ENCODE measurements around the gene SLIT1.
"Not testable (repeated sequence)": the region's sequence is repeated elsewhere in the genome, so short reads cannot be mapped to it uniquely, and the experiment has no call there.

Gene SLIT1

DNA sequence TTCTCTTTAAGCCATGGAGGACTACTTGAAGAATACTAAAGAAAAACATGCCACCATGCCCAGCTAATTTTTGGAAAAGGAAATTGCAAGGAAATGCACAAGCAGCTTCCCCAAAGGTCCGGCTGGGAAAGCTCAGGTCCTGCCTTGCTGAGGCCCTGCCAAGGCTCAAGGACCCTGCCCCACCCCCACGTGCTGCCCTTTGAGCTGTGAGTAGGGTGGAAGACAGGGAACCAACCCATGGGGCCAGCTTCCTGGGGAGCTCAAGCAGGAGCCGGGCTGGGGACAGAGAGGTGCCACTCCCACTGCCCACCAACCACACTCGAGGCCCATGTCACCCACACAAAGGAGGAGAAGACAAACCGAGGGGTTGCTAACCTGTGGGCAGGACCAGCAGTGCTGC lies 78.2 kb downstream of the SLIT1 start:
- DNase-seq (ENCODE audit: low spot score), result no peak

DNA sequence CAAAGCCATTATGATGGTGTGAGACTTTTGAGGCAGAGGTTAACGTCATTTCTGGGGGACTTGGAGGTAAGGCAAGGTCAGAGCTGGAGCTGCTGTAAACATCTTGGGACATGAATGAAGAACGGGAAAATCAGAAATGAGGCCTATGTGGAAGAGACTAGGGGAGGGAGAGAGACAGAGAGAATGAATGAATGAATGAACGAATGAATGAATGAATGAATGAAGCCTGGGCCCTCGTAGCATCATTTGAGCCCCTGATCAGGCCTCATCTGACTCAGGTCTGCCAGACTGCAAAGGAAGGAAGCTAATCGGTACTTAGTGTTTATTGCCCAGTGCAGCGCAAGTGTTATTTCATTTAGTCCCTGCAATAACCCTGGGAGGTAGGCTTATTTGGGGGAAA lies 79.6 kb downstream of the SLIT1 start:
- DNase-seq (ENCODE audit: low spot score), result no peak

DNA sequence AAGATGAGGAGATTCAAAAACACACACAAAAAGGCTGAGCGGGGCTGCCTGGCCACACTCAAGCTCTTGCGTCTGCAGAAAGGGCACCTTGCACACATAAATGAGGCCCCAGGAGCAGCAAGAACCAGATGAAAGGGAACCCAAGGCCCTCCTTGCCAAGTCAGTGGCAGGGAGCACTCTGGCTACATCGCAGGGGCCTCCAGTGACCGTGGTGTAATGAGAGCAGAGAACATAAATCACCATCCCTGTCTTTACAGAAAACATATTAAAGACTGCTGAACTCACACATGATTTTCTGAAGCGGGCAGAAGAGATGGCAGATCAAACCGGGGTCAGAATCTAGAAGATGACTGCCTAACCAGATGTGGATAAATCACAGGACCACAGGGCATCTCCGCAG lies 80.5 kb downstream of the SLIT1 start:
- no peak for DNase-seq (ENCODE audit: low spot score)

- DNase-seq (ENCODE audit: low spot score), result no peak
These were observed 82.3 kb downstream of the SLIT1 start for GRCh38 chr10:97103316-97104080.

- DNase-seq (ENCODE audit: low spot score), result no peak
These were observed 83.3 kb downstream of the SLIT1 start for GRCh38 chr10:97102441-97102840.

DNA sequence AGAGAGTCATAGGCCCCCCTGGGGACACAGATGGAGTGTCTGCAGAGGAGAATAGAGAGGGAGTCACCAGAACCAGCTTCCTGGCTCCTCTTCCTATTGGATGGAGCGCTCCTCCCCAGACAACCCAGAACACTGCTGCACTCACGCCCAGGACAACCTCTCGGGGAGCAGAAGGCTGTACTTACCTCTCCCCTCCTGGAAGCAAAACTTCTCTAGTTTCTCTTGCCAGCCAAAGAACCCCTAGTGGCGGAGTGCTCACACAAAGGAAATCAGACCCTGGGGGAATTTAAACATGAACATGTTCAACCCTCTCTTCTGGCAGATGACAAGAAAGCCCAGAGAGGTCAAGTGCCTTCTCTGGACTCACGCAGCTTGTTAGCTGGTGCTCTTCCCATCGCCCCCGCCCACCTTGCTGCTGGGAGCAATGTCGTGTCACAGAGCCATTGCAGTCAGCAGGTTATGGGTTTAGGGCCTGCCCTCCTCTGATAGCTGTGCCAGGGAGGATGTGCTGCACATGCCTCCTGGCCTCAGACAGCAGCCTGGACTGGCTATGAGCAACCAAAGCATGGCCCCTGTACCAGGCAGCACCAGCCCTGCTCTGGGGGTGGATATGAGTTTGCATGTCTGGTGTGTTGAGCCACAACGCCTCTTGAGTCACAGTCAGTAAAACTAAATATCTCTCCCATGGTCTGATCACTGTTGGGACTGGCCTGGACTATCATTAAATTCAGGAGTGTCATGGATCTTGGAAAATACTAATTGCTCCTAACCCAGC lies 84.4 kb downstream of the SLIT1 start:
- DNase-seq (ENCODE audit: low spot score), result no peak

- DNase-seq (ENCODE audit: low spot score), result no peak
These were observed 85.1 kb downstream of the SLIT1 start for GRCh38 chr10:97100657-97101056.

DNA sequence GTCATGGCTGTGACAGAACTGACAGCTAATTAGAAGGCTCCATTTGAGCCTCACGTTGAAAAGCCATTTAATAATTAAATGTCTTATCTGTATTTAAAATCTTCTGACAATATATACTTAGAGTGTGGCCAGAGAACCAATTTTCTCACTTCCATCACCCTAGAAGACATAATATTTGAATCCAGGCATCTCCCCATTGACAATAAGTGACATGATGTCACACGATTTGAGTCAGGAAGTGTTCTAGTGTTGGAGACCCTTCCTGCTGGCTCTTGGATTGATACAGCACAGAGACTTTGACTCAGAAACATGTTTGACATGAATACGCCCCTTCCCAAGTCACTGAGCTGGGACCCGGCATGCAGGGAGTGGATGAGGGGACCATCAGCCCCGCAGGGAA lies 85.9 kb downstream of the SLIT1 start:
- no peak for DNase-seq (ENCODE audit: low spot score)

- no peak for DNase-seq (ENCODE audit: low spot score)
These were observed 86.7 kb downstream of the SLIT1 start for GRCh38 chr10:97099089-97099488.

DNA sequence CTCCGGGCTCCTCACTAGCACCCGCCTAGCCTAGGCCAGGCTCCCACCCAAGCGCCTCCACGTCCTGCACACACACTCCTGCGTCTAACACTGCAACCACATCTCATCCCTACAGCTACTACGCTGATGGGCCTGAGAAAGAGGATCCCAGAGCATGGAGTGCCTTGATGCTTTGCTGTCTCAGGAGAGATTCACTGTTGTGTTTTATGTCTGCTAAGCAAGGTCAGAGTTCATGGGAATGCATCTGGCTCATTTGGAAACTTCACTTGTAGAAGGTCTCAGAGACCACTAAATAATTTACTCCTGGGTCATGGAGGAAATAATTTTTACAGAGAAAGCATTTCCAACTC lies 88.7 kb downstream of the SLIT1 start:
- DNase-seq (ENCODE audit: low spot score), result no peak

GRCh38 chr10:97096261-97097083 lies 89.3 kb downstream of the SLIT1 start:
- no peak for DNase-seq (ENCODE audit: low spot score)

DNA sequence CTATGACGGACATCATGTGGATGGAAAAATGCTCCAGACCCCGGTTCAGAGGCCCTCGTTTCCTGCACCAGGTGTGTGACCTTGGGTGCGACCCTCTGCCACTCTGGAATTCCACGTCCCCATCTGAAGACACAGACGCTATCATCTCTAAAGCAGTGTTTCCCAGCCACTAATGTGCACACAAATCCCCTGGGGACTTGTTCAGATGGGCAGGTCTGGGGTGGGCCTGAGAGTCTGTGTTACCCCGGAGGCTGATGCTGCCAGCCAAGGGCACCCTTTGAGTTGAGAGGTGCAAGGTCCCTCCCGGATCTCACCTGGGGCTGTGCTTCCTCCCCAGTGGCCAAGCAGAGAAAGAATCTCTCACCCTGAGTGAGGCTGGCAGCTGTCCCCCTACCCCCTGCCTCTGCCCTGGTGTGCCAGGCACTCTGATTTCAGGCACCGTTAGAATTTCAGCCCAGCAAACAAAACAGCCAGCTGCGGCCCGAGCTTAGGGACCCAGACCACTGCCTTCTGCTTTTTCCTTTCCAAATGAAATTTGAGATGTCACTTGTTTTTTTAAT lies 90.0 kb downstream of the SLIT1 start:
- no peak for DNase-seq (ENCODE audit: low spot score)

GRCh38 chr10:97090644-97091043 lies 95.1 kb downstream of the SLIT1 start:
- no peak for DNase-seq (ENCODE audit: low spot score)

GRCh38 chr10:97090035-97090434 lies 95.7 kb downstream of the SLIT1 start:
- DNase-seq (ENCODE audit: low spot score), result no peak

DNA sequence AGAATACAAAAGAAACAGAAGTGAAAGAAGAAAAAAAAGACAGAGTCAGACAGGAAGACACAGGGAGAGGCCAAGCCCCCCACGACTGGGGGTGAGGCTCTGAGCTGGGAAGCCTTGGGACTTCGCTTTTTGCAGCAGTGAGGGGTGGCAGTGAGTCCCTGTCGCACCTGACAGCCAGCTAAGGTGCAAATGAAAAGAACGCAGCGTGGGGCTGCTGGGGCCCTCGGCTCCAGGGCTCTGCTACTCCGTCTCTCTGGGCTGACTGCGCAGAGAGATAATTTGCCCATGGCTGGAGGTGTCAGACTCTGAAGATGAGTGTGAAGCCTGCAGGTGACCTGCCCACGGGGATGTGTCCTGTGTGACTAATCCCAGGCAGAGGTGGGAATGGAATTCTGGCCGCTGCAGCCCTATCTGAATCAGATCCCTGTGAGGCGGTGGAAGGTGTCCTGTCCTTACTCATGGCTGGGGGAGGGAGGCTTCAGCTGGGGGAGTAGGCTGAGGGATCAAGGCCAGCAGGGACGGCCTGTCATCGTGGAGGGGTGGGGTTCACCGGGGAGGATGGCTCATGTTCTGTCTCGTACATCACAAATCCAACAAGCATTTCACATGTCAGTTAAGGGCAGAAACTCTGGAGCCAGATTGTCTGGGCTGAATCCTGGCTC lies 96.4 kb downstream of the SLIT1 start:
- DNase-seq (ENCODE audit: low spot score), result no peak

GRCh38 chr10:97087296-97087695 lies 98.5 kb downstream of the SLIT1 start:
- no peak for DNase-seq (ENCODE audit: low spot score)

- DNase-seq (ENCODE audit: low spot score), result no peak
These were observed 99.2 kb downstream of the SLIT1 start for GRCh38 chr10:97086530-97086929.

DNA sequence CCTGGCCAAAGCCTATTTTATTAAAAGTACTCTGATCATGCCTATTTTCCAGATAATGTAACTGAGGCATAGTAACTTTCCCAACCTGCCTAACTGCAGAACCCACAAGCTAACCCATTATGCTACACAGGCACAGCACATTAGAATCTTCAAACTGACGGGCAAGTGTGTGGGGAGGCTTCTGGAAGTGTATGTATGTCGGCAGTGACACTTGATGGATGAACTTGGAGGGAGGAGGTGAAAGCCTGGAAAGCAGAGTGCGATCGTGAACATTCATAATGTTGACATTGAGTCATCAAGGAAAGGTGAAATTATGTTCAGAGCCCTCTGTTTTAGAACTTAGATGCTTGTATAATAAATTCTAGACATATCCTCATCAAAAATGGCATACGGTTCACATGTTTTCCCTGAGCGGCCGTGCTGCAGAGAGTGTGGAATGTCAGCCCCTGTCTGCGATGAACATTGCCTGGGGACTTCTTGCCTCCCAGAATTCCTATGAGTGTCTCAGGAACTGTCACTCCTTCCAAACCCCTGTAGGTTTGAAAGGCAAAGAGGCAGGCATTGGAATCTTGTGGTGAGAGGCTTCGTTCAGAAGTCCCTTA lies 102.4 kb downstream of the SLIT1 start:
- no peak for DNase-seq (ENCODE audit: low spot score)

DNA sequence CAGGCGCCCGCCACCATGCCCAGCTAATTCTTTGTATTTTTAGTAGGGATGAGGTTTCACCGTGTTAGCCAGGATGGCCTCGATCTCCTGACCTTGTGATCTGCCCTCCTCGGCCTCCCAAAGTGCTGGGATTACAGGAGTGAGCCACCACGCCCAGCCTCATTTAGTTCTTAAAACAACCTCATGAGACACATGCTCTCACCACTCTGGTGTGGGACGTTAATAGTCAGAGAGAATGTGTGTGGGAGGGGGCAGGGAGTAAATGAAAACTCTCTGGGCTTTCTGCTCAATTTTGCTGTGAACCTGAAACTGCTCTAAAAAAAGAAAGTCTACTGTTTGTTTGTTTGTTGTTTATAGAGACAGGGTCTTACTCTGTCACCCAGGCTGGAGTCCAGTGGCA lies 103.2 kb downstream of the SLIT1 start:
- not testable (repeated sequence) for DNase-seq (ENCODE audit: low spot score)

DNA sequence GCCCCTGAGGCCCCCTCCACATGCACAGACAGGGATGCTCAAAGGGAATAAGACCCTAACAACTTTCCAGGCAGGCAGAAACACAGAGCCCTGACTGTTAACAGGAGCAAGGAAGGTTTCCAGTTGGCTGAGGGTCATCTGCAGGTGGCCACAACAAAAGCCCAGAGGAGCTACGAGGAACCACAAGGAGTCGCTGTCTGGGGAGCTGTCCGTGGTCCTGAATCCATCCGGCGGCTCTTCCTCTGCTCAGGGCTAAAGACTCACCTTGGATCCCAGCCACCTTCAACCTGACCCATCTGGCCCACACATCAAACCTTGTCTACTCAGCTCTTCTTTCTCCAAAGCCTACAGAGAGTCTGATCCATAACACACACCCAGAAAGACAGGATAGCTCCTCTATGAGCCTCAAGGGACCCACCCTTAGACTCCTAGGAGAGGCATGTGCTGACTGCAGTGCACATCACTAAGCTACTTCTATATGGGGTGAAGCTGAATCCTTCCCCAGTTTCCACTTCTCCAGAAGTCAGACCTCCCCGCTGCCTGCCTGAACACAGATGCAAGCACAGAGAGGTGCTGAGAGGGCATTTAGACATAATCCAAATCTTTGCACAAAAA lies 104.0 kb downstream of the SLIT1 start:
- DNase-seq (ENCODE audit: low spot score), result peak; percentile 82
